Neural cell (in vitro differentiated cells): Measurements from ENCODE around the gene TBC1D20. TPM values are rescaled to one million over a fixed set of nuclear protein-coding genes. Genes with fewer than 3 reads are reported as not detected.

Experiments
- H2AFZ ChIP-seq: fragments of 200-600, 300-800 bp; sonication (generic), shearing (Covaris generic); 2 replicates; pipeline ENCODE4 v1.6.0; 2014; ENCODE audit warnings: low read depth, mild to moderate bottlenecking, antibody characterized with exemption, low read length, moderate library complexity
- H3F3A ChIP-seq: fragments of 200-600 bp; shearing (Covaris generic); 2 replicates; pipeline ENCODE4 v1.6.1; 2016; ENCODE audit warnings: mild to moderate bottlenecking, moderate library complexity, mixed read lengths, antibody characterized with exemption, low read length; ENCODE audit not compliant: insufficient read depth, poor library complexity, severe bottlenecking
- H3K27ac ChIP-seq: fragments of 200-600, 300-800 bp; sonication (generic), shearing (Covaris generic); 2 replicates; pipeline ENCODE4 v1.5.1; 2014; ENCODE audit warnings: mild to moderate bottlenecking, low read length, moderate library complexity
- H3K27me3 ChIP-seq: fragments of 300-800, 200-600 bp; sonication (generic), shearing (Covaris generic); 2 replicates; pipeline ENCODE4 v1.6.0; 2014; ENCODE audit warnings: mild to moderate bottlenecking, low read depth, low read length, moderate library complexity; ENCODE audit not compliant: insufficient read depth
- H3K36me3 ChIP-seq: fragments of 300-800, 200-600 bp; sonication (generic), shearing (Covaris generic); 2 replicates; pipeline ENCODE4 v1.5.1; 2014; ENCODE audit warnings: mild to moderate bottlenecking, antibody characterized with exemption, low read length, moderate library complexity; ENCODE audit not compliant: insufficient read depth
- H3K4me2 ChIP-seq: fragments of 300-800, 200-600 bp; sonication (generic), shearing (Covaris generic); 2 replicates; pipeline ENCODE4 v1.6.0; 2014; ENCODE audit warnings: mild to moderate bottlenecking, low read length
- H3K4me3 ChIP-seq: fragments of 300-800, 200-600 bp; sonication (generic), shearing (Covaris generic); 2 replicates; pipeline ENCODE4 v1.5.1; 2014; ENCODE audit warnings: mild to moderate bottlenecking, low read length, moderate library complexity
- H3K79me2 ChIP-seq: fragments of 200-600 bp; shearing (Covaris generic); replicated peaks from 2 replicates; pipeline ENCODE4 v1.6.0; 2014; ENCODE audit warnings: mild to moderate bottlenecking, low read length, moderate library complexity; ENCODE audit not compliant: insufficient read depth
- H3K9ac ChIP-seq: fragments of 300-800, 200-600 bp; sonication (generic), shearing (Covaris generic); 2 replicates; pipeline ENCODE4 v1.6.1; 2016; ENCODE audit warnings: mild to moderate bottlenecking, low read length, mixed read lengths
- H3K9me2 ChIP-seq: fragments of 200-600 bp; shearing (Covaris generic); 2 replicates; pipeline ENCODE4 v1.6.1; 2016; ENCODE audit warnings: mild to moderate bottlenecking, low read length, mixed read lengths; ENCODE audit not compliant: insufficient read depth
- H3K9me3 ChIP-seq: fragments of 200-600, 300-800 bp; sonication (generic), shearing (Covaris generic); 2 replicates; pipeline ENCODE4 v1.6.1; 2016; ENCODE audit warnings: mild to moderate bottlenecking, mixed run types, low read length, moderate library complexity, mixed read lengths
- H4K20me1 ChIP-seq: fragments of 200-600 bp; shearing (Covaris generic); 2 replicates; pipeline ENCODE4 v1.6.1; 2016; ENCODE audit warnings: mild to moderate bottlenecking, mixed run types; ENCODE audit not compliant: insufficient read depth
- CTCF ChIP-seq: fragments of 450-650 bp; IDR thresholded peaks from 2 replicates; pipeline ENCODE4 v1.5.1; 2014; ENCODE audit warnings: antibody characterized with exemption, mild to moderate bottlenecking, moderate library complexity; ENCODE audit not compliant: poor library complexity, severe bottlenecking
- EP300 ChIP-seq: fragments of 450-650 bp; conservative IDR thresholded peaks from 2 replicates; pipeline ENCODE4 v1.6.1; 2014; ENCODE audit warnings: antibody characterized with exemption, mild to moderate bottlenecking, moderate library complexity; ENCODE audit not compliant: poor library complexity, severe bottlenecking
- EZH2 ChIP-seq: fragments of 200-600, 300-800 bp; shearing (Covaris generic), sonication (generic); IDR thresholded peaks from 2 replicates; pipeline ENCODE4 v1.6.1; 2014; ENCODE audit warnings: antibody characterized with exemption, low read length, borderline replicate concordance, mild to moderate bottlenecking; ENCODE audit not compliant: insufficient read depth, poor library complexity, severe bottlenecking
- MXI1 ChIP-seq: fragments of 450-650 bp; conservative IDR thresholded peaks from 2 replicates; pipeline ENCODE4 v1.6.1; 2014; ENCODE audit warnings: antibody characterized with exemption, mild to moderate bottlenecking; ENCODE audit not compliant: poor library complexity, severe bottlenecking
- POLR2AphosphoS5 ChIP-seq: IDR thresholded peaks from 2 replicates; pipeline ENCODE4 v1.6.1; 2012
- RAD21 ChIP-seq: fragments of 450-650 bp; conservative IDR thresholded peaks from 2 replicates; pipeline ENCODE4 v1.6.1; 2014; ENCODE audit warnings: antibody characterized with exemption, mild to moderate bottlenecking, moderate library complexity
- REST ChIP-seq: IDR thresholded peaks from 2 replicates; pipeline ENCODE4 v1.6.1; 2012; ENCODE audit warnings: borderline replicate concordance
- SMC3 ChIP-seq: fragments of 450-650 bp; conservative IDR thresholded peaks from 2 replicates; pipeline ENCODE4 v1.6.1; 2014; ENCODE audit warnings: antibody characterized with exemption, mild to moderate bottlenecking, moderate library complexity; ENCODE audit not compliant: poor library complexity
- TAF1 ChIP-seq: IDR thresholded peaks from 2 replicates; pipeline ENCODE4 v1.6.1; 2012; ENCODE audit warnings: low read depth
- polyA plus RNA-seq: library from polyadenylated mRNA; depleted of rRNA; stranded (reverse); fragments of >200 nt; gene quantifications from 2 replicates; pipeline ENCODE4 v1.2.3, GENCODE V29; 2014

The TBC1D20 gene
- polyA plus RNA-seq, 1 donor from 2014 or later = 25.1 TPM

DNA sequence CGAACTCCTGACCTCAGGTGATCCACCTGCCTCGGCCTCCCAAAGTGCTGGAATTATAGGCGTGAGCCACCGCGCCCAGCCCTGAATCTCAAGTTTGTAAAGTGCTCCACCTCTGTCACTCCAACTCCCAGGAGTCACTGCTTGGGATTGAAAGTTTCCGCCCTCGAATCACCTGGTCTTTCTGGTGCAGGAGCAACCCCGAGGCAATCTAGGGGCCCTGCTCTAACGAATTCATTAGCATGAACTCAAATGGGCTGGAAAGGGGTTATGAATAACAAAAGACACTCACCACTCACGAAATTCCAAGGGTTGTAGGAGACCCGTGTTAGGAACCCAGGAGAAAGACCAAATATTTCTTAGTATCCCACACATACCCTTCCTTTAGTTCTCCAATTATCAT, 28.1 kb downstream of the TBC1D20 start:
- Histone ChIP-seq H3K27me3 (no peaks in the 10 kb centered on the region), H3K4me3 (no peak overlapping the region), H3K36me3 (peaks cover 11% of the 10 kb centered on the region), H3K27ac (no peak overlapping the region), H3K79me2 (no peaks in the 10 kb centered on the region), H3K9me2 (no peaks in the 10 kb centered on the region), H3K9ac (no peak overlapping the region), H2AFZ (no peak overlapping the region), H3K9me3 (no peaks in the 10 kb centered on the region), H3F3A (no peaks in the 10 kb centered on the region), H4K20me1 (no peaks in the 10 kb centered on the region), H3K4me2 (no peak overlapping the region)
- TF ChIP-seq MXI1 = no peak
- no peak for TF ChIP-seq TAF1
- TF ChIP-seq REST = no peak
- TF ChIP-seq EP300 = no peak
- no peak for TF ChIP-seq SMC3
- TF ChIP-seq EZH2 = no peak
- no peak for TF ChIP-seq CTCF
- TF ChIP-seq POLR2AphosphoS5 = no peak

GRCh38 chr20:433300-433975, 28.9 kb downstream of the TBC1D20 start:
- Histone ChIP-seq H3K36me3 (peaks cover 6% of the 10 kb centered on the region), H3K27ac (no peak overlapping the region), H3K9ac (no peak overlapping the region), H3K9me2 (no peaks in the 10 kb centered on the region), H3F3A (no peaks in the 10 kb centered on the region), H3K4me3 (no peak overlapping the region), H3K79me2 (no peaks in the 10 kb centered on the region), H4K20me1 (no peaks in the 10 kb centered on the region), H3K4me2 (no peak overlapping the region), H3K27me3 (no peaks in the 10 kb centered on the region), H2AFZ (no peak overlapping the region), H3K9me3 (no peaks in the 10 kb centered on the region)
- TF ChIP-seq TAF1 (no peak), CTCF (no peak), RAD21 (no peak), EP300 (no peak), MXI1 (no peak), REST (no peak), SMC3 (no peak), EZH2 (no peak), POLR2AphosphoS5 (no peak)
